CD14-positive monocyte (primary cell): ENCODE data around the gene KRTAP17-1. TPM values are rescaled to one million over a fixed set of nuclear protein-coding genes. Genes with fewer than 3 reads are reported as not detected.

ENCODE experiments used
- DNase-seq, 3 donors: peaks; one replicate each; pipeline ENCODE4 v3.0.0-alpha.2; 2011 to 2022
- H2AFZ ChIP-seq: 2 replicates; pipeline ENCODE4 v1.6.0; 2012; ENCODE audit warnings: mild to moderate bottlenecking, low read depth, low read length, inconsistent platforms; ENCODE audit not compliant: insufficient read depth, poor library complexity, severe bottlenecking
- H3K27ac ChIP-seq, 2 donors: 1 replicate in 1 of 2; 2 replicates in 1 of 2; pipeline ENCODE4 v1.5.1; 2012 to 2013; ENCODE audit warnings: low read length in 2 of 2, control low read depth in 1 of 2, inconsistent platforms in 1 of 2, low read depth in 1 of 2, mild to moderate bottlenecking in 1 of 2
- H3K27me3 ChIP-seq, 2 donors: one replicate each; pipeline versions ENCODE4 v1.6.0 to v1.6.1; 2011 to 2013; ENCODE audit warnings: low read length in 2 of 2; ENCODE audit not compliant: control insufficient read depth in 2 of 2, insufficient read depth in 2 of 2
- H3K36me3 ChIP-seq, 2 donors: replicated peaks in 1 of 2; 1 replicate in 1 of 2; 2 replicates in 1 of 2; pipeline versions ENCODE4 v1.5.1 to v1.6.1; 2012 to 2013; ENCODE audit warnings: low read length in 2 of 2, control low read depth in 1 of 2, inconsistent platforms in 1 of 2, mild to moderate bottlenecking in 1 of 2; ENCODE audit not compliant: insufficient read depth in 2 of 2, control insufficient read depth in 1 of 2
- H3K4me1 ChIP-seq, 2 donors: 1 replicate in 1 of 2; 2 replicates in 1 of 2; pipeline versions ENCODE4 v1.5.1 to v1.6.1; 2012 to 2013; ENCODE audit warnings: low read length in 2 of 2, control low read depth in 1 of 2, inconsistent platforms in 1 of 2, mild to moderate bottlenecking in 1 of 2, moderate library complexity in 1 of 2; ENCODE audit not compliant: insufficient read depth in 2 of 2, control insufficient read depth in 1 of 2
- H3K4me2 ChIP-seq: replicated peaks from 2 replicates; pipeline ENCODE3; 2012; ENCODE audit warnings: low read length, moderate library complexity, mild to moderate bottlenecking; ENCODE audit not compliant: poor library complexity, severe bottlenecking; ENCODE audit errors: extremely low read depth
- H3K4me3 ChIP-seq, 3 experiments: fragments of 200-600 bp in 1 of 3; sonication (generic) in 1 of 3; replicated peaks in 1 of 3; 1 replicate in 2 of 3; 2 replicates in 1 of 3; pipeline ENCODE4 v1.5.1; 2011 to 2013; ENCODE audit warnings: low read length in 3 of 3, mild to moderate bottlenecking in 3 of 3, control low read depth in 2 of 3, low read depth in 2 of 3, inconsistent platforms in 1 of 3, moderate library complexity in 1 of 3
- H3K79me2 ChIP-seq: 2 replicates; pipeline ENCODE4 v1.6.0; 2012; ENCODE audit warnings: mild to moderate bottlenecking, control low read depth, inconsistent platforms, low read length, moderate library complexity; ENCODE audit not compliant: insufficient read depth
- H3K9ac ChIP-seq: 2 replicates; pipeline ENCODE4 v1.6.0; 2017; ENCODE audit warnings: low read length, mild to moderate bottlenecking; ENCODE audit not compliant: insufficient read depth, poor library complexity, severe bottlenecking
- H3K9me3 ChIP-seq, 2 donors: replicated peaks in 1 of 2; 1 replicate in 1 of 2; 2 replicates in 1 of 2; pipeline versions ENCODE4 v1.5.1 to v1.6.1; 2012 to 2013; ENCODE audit warnings: low read length in 2 of 2, control low read depth in 1 of 2; ENCODE audit not compliant: control insufficient read depth in 1 of 2, insufficient read depth in 1 of 2
- H4K20me1 ChIP-seq: 2 replicates; pipeline ENCODE4 v1.6.0; 2012; ENCODE audit warnings: mild to moderate bottlenecking, low read length, control low read depth, moderate library complexity; ENCODE audit not compliant: insufficient read depth
- H3K27ac Mint-ChIP-seq, 7 donors: one replicate each; pipeline ENCODE4 v1.8.0; 2020; ENCODE audit warnings: mild to moderate bottlenecking in 7 of 7, mixed read lengths in 7 of 7, moderate library complexity in 6 of 7, inconsistent platforms in 2 of 7
- H3K27me3 Mint-ChIP-seq, 3 donors: one replicate each; pipeline ENCODE4 v1.8.0; 2021 to 2022; ENCODE audit warnings: low read depth in 3 of 3, mild to moderate bottlenecking in 3 of 3, mixed read lengths in 3 of 3, moderate library complexity in 3 of 3, inconsistent platforms in 1 of 3
- H3K36me3 Mint-ChIP-seq, 2 donors: one replicate each; pipeline ENCODE4 v1.8.0; 2020; ENCODE audit warnings: mixed read lengths in 2 of 2, inconsistent platforms in 1 of 2, mild to moderate bottlenecking in 1 of 2
- H3K4me1 Mint-ChIP-seq: one replicate; pipeline ENCODE4 v1.8.0; 2020; ENCODE audit warnings: mild to moderate bottlenecking, mixed read lengths
- H3K4me3 Mint-ChIP-seq, 2 donors: one replicate each; pipeline ENCODE4 v1.8.0; 2020; ENCODE audit warnings: mild to moderate bottlenecking in 2 of 2, mixed read lengths in 2 of 2, moderate library complexity in 1 of 2
- H3K9me3 Mint-ChIP-seq, 7 donors: one replicate each; pipeline ENCODE4 v1.8.0; 2020 to 2022; ENCODE audit warnings: mixed read lengths in 7 of 7, mild to moderate bottlenecking in 6 of 7, moderate library complexity in 6 of 7, inconsistent platforms in 2 of 7
- WGBS: methylation state at CpG from one replicate; pipeline ENCODE4 v1.1.5; 2013; ENCODE audit warnings: missing lambda C conversion rate; ENCODE audit not compliant: insufficient coverage; 5-methylcytosine and 5-hydroxymethylcytosine counted together
- intact Hi-C, 2 donors: fragments of 100-400 bp; cut with micrococcal nuclease; formaldehyde crosslinking; loops; one replicate each; pipeline versions ENCODE4 v1.15.0 to v1.15.1; 2023
- polyA plus RNA-seq, 3 donors: library from polyadenylated mRNA; depleted of rRNA in 1 of 3; unstranded in 2 of 3; stranded (reverse) in 1 of 3; fragments of 300-500 nt in 2 of 3; fragments of >200 nt in 1 of 3; fragmentation: Illumina TruSeq in 2 of 3; gene quantifications; 1 replicate in 2 of 3; 2 replicates in 1 of 3; pipeline ENCODE4 v1.2.3, GENCODE V29; 2012 to 2021
- TF ChIP-seq, protein P1 (sequence below): fragments of 200-600 bp; IDR thresholded peaks from one replicate; pipeline ENCODE4 v1.8.0; 2022; ENCODE audit warnings: antibody characterized with exemption, mild to moderate bottlenecking

Gene KRTAP17-1
- polyA plus RNA-seq, 3 donors: not detected

DNA sequence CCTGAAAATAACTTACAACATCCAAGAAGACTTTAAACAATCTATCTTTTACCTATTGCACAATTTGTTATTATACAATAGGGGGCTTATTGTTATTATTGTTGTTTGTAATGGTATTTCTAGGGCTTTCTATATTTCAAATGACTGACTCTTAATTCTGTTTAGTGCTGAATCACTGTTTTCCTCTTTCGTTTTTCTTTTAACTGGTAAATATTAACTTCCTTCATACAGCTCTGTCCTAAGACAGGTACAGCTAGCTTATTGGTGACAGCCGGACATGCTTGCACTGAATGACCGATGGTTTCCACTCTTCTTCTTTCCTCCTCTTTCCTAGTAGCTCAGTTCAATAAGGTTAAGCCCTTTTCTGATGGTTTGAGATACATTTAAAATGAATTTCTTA is 28.5 kb downstream of the KRTAP17-1 start:
- H3K4me3 Mint-ChIP-seq: no peak overlapping the region
- Histone ChIP-seq H3K9me3 (no peaks in the 10 kb centered on the region), H3K4me2 (peak overlapping the region; percentile 9), H3K4me1 (peaks cover 19 to 31% of the 10 kb centered on the region in 2 donors), H3K4me3 (no peak overlapping the region), H2AFZ (no peak overlapping the region), H3K79me2 (no peaks in the 10 kb centered on the region), H3K36me3 (no peaks in the 10 kb centered on the region), H4K20me1 (no peaks in the 10 kb centered on the region), H3K27ac (no peak overlapping the region), H3K27me3 (peaks cover 11 to 13% of the 10 kb centered on the region in 2 donors), H3K9ac (no peak overlapping the region)
- peaks cover 2 to 8% (median 2%) of the 10 kb centered on the region in 3 donors for H3K27me3 Mint-ChIP-seq
- WGBS: 17% methylated on average over 1 of the region's 3 CpGs
- peaks cover 22% of the 10 kb centered on the region for H3K4me1 Mint-ChIP-seq
- TF ChIP-seq, protein P1, sequence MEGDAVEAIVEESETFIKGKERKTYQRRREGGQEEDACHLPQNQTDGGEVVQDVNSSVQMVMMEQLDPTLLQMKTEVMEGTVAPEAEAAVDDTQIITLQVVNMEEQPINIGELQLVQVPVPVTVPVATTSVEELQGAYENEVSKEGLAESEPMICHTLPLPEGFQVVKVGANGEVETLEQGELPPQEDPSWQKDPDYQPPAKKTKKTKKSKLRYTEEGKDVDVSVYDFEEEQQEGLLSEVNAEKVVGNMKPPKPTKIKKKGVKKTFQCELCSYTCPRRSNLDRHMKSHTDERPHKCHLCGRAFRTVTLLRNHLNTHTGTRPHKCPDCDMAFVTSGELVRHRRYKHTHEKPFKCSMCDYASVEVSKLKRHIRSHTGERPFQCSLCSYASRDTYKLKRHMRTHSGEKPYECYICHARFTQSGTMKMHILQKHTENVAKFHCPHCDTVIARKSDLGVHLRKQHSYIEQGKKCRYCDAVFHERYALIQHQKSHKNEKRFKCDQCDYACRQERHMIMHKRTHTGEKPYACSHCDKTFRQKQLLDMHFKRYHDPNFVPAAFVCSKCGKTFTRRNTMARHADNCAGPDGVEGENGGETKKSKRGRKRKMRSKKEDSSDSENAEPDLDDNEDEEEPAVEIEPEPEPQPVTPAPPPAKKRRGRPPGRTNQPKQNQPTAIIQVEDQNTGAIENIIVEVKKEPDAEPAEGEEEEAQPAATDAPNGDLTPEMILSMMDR: no peak
- peak overlapping the region in 1 of 7 donors; percentile 10 for H3K27ac Mint-ChIP-seq
- no peak for DNase-seq
- intact Hi-C loops: no loop called here
- peaks cover 0 to 2% (median 0%) of the 10 kb centered on the region in 7 donors for H3K9me3 Mint-ChIP-seq
- no peaks in the 10 kb centered on the region for H3K36me3 Mint-ChIP-seq

DNA sequence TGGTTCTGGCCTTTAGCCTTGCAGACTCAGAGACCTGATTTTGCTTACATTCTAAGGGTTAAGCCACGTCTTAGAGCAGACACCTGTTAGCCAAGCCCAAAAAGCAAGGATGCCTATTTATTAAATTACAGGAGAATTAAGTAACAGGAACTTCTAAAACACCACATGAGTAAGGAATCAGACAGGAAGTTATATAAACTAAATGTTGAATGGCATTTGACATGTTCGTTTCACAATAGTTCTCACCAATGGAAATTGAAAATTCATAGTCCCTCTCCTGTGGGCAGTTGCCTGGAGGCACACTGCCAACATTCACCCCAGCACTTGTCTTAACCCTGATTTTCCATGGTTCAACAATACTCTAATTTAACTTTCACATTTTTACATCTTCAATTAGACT is 31.0 kb downstream of the KRTAP17-1 start:
- Histone ChIP-seq H3K79me2 (no peaks in the 10 kb centered on the region), H3K27me3 (peaks cover 11 to 13% of the 10 kb centered on the region in 2 donors), H3K9me3 (no peaks in the 10 kb centered on the region), H3K36me3 (no peaks in the 10 kb centered on the region), H3K4me2 (peak overlapping the region; percentile 22), H2AFZ (no peak overlapping the region), H3K9ac (no peak overlapping the region), H4K20me1 (no peaks in the 10 kb centered on the region), H3K27ac (no peak overlapping the region), H3K4me3 (no peak overlapping the region), H3K4me1 (peaks cover 19 to 31% of the 10 kb centered on the region in 2 donors)
- peaks cover 2 to 5% (median 2%) of the 10 kb centered on the region in 3 donors for H3K27me3 Mint-ChIP-seq
- TF ChIP-seq, protein P1: no peak
- intact Hi-C loops: no loop called here
- H3K4me1 Mint-ChIP-seq: peaks cover 22% of the 10 kb centered on the region
- H3K27ac Mint-ChIP-seq: no peak overlapping the region
- H3K4me3 Mint-ChIP-seq: no peak overlapping the region
- WGBS: no CpG with 5 or more reads among the region's 2 CpGs
- H3K36me3 Mint-ChIP-seq: no peaks in the 10 kb centered on the region
- peak; percentile 35 to 73 (median 50) for DNase-seq
- H3K9me3 Mint-ChIP-seq: peaks cover 0 to 4% (median 0%) of the 10 kb centered on the region in 7 donors
